Fibroblast of lung (primary cell): Measurements from ENCODE around the gene TUFT1.

Experiments used
- EZH2 ChIP-seq: IDR thresholded peaks from 2 replicates; pipeline ENCODE4 v1.5.1; 2012; ENCODE audit warnings: low read length, control low read depth, mild to moderate bottlenecking; ENCODE audit errors: missing control alignments
- TF ChIP-seq, protein P1 (sequence below), 2 donors: IDR thresholded peaks in 1 of 2; conservative IDR thresholded peaks in 1 of 2; 1 replicate in 1 of 2; 2 replicates in 1 of 2; pipeline ENCODE4 v1.5.1; 2011 to 2012; ENCODE audit warnings: low read length in 2 of 2, control low read depth in 1 of 2, inconsistent platforms in 1 of 2, low read depth in 1 of 2, mild to moderate bottlenecking in 1 of 2

DNA sequence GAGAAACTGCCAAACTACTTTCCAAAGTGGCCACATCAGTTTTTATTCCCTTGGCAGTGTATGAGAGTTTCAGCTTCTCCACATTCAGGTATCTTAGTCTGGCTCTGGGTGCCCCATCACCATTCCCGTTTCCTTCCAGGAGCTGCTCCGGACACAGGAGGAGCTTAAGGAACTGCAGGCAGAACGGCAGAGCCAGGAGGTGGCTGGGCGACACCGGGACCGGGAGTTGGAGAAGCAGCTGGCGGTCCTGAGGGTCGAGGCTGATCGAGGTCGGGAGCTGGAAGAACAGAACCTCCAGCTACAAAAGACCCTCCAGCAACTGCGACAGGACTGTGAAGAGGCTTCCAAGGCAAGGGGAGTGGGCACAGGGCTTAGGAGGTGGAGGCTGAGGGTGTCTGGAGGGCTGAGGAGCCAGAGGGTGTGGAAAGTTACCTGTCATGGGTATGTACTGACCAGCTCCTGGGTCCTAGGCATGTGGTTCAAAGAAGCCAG, 10.9 kb upstream of the TUFT1 start:
- TF ChIP-seq, protein P1, sequence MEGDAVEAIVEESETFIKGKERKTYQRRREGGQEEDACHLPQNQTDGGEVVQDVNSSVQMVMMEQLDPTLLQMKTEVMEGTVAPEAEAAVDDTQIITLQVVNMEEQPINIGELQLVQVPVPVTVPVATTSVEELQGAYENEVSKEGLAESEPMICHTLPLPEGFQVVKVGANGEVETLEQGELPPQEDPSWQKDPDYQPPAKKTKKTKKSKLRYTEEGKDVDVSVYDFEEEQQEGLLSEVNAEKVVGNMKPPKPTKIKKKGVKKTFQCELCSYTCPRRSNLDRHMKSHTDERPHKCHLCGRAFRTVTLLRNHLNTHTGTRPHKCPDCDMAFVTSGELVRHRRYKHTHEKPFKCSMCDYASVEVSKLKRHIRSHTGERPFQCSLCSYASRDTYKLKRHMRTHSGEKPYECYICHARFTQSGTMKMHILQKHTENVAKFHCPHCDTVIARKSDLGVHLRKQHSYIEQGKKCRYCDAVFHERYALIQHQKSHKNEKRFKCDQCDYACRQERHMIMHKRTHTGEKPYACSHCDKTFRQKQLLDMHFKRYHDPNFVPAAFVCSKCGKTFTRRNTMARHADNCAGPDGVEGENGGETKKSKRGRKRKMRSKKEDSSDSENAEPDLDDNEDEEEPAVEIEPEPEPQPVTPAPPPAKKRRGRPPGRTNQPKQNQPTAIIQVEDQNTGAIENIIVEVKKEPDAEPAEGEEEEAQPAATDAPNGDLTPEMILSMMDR (conservative IDR thresholded peaks at IDR 0.05 in 1 of 2, IDR thresholded peaks at IDR 0.05 in 1 of 2; ENCODE audit: low read depth in 1 of 2, low read length in 2 of 2) = no peak
- no peak for TF ChIP-seq EZH2
